CD1c-positive myeloid dendritic cell (primary cell): ENCODE results near the gene SLC25A40.

Experiments used
- DNase-seq: peaks from one replicate; pipeline ENCODE4 v3.0.0-alpha.2; 2016; ENCODE audit errors: extremely low spot score

Gene SLC25A40

DNA sequence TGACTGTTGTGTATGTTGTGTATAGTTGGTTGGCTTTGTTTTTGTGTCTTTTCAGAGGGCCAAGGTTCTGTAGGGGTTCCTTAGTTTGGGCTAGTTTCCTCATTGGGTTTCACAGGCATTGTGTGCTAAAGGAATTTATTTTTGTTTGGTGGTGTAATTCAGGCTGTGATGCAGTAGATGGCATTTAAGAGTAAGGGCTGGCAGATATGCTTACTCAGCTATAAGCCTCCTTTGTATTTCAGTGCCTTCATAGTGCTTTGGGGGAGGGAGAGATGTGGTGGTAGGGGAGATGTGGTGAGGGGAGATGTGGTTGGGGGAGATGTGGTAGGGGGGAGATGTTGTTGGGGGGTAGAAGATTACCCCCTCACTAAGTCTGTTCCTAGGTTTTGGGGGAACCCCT lies 91.7 kb downstream of the SLC25A40 start:
- DNase-seq, result no peak
